Activated gamma-delta T cell (primary cell): ENCODE measurements around the gene RUFY3.
"Not testable (repeated sequence)": the region's sequence is repeated elsewhere in the genome, so short reads cannot be mapped to it uniquely, and the experiment has no call there.

Experiments
- DNase-seq: peaks from one replicate; lab custom pipeline; 2025; lab: John Stamatoyannopoulos, UW

Gene RUFY3

GRCh38 chr4:70706044-70706461 is 15.7 kb upstream of the RUFY3 start:
- DNase-seq: no peak

- no peak for DNase-seq
Observed at GRCh38 chr4:70706516-70706915, 15.2 kb upstream of the RUFY3 start.

GRCh38 chr4:70709611-70710205 is 12.1 kb upstream of the RUFY3 start:
- DNase-seq: no peak

- no peak for DNase-seq
Observed at GRCh38 chr4:70711599-70711998, 10.2 kb upstream of the RUFY3 start.

- no peak for DNase-seq
Observed at GRCh38 chr4:70712150-70712549, 9.6 kb upstream of the RUFY3 start.

GRCh38 chr4:70712604-70713452 is 8.9 kb upstream of the RUFY3 start:
- no peak for DNase-seq

GRCh38 chr4:70713453-70714078 is 8.2 kb upstream of the RUFY3 start:
- no peak for DNase-seq

GRCh38 chr4:70714079-70714887 is 7.5 kb upstream of the RUFY3 start:
- DNase-seq: no peak

GRCh38 chr4:70715097-70715496 is 6.7 kb upstream of the RUFY3 start:
- DNase-seq: no peak

- no peak for DNase-seq
Observed at GRCh38 chr4:70718811-70719604, 2.8 kb upstream of the RUFY3 start.

GRCh38 chr4:70722199-70722791 is 531 bp downstream of the RUFY3 start:
- no peak for DNase-seq

- DNase-seq: no peak
Observed at GRCh38 chr4:70724463-70724862, 2.7 kb downstream of the RUFY3 start.

- no peak for DNase-seq
Observed at GRCh38 chr4:70725633-70726032, 3.9 kb downstream of the RUFY3 start.

GRCh38 chr4:70726515-70726914 is 4.8 kb downstream of the RUFY3 start:
- DNase-seq: not testable (repeated sequence)

GRCh38 chr4:70728091-70728490 is 6.3 kb downstream of the RUFY3 start:
- DNase-seq: no peak

- not testable (repeated sequence) for DNase-seq
Observed at GRCh38 chr4:70732878-70733277, 11.1 kb downstream of the RUFY3 start.

- DNase-seq: no peak
Observed at GRCh38 chr4:70734168-70734954, 12.6 kb downstream of the RUFY3 start.

- no peak for DNase-seq
Observed at GRCh38 chr4:70734971-70735370, 13.2 kb downstream of the RUFY3 start.

- DNase-seq: not testable (repeated sequence)
Observed at GRCh38 chr4:70735915-70736314, 14.2 kb downstream of the RUFY3 start.

GRCh38 chr4:70737006-70737405 is 15.2 kb downstream of the RUFY3 start:
- DNase-seq: no peak
